Left lobe of liver (tissue), 2 donors: ENCODE measurements around the gene NTRK3. TPM values are rescaled to one million over a fixed set of nuclear protein-coding genes. Genes with fewer than 3 reads are reported as not detected.
"Not testable (repeated sequence)": the region's sequence is repeated elsewhere in the genome, so short reads cannot be mapped to it uniquely, and the experiment has no call there.

ENCODE experiments used
- ATAC-seq: fragments of 200-7000 bp; cut with Tn5 transposase; one replicate; pipeline ENCODE4 v1.9.1; 2020; ENCODE audit warnings: mild to moderate bottlenecking, moderate library complexity
- DNase-seq: peaks from one replicate; pipeline ENCODE4 v3.0.0-alpha.2; 2020; ENCODE audit warnings: low spot score
- total RNA-seq: library from RNA; stranded (reverse); gene quantifications from one replicate; pipeline ENCODE4 v1.2.1, GENCODE V29; 2021
- donor health status: DM: no; HTN: no; CAD: no; lungs with moderate emphysema.
- donor health status: DM: no; HTN: yes; CAD: no.

The NTRK3 gene
- total RNA-seq, 1 donor from 2014 or later: 0.38 TPM

- ATAC-seq (no peak), DNase-seq (no peak)
These were observed 405.6 kb downstream of the NTRK3 start for GRCh38 chr15:87850916-87851315.

- ATAC-seq: no peak
- DNase-seq: no peak
These were observed 407.4 kb downstream of the NTRK3 start for GRCh38 chr15:87849181-87849580.

GRCh38 chr15:87848012-87848411, 408.5 kb downstream of the NTRK3 start:
- DNase-seq: no peak

GRCh38 chr15:87846746-87847145, 409.8 kb downstream of the NTRK3 start:
- no peak for DNase-seq
- no peak for ATAC-seq

More at GRCh38 chr15:87848012-87848411, 408.5 kb downstream of the NTRK3 start:
- no peak for ATAC-seq

- DNase-seq (no peak), ATAC-seq (no peak)
These were observed 413.2 kb downstream of the NTRK3 start for GRCh38 chr15:87843312-87843711.

GRCh38 chr15:87841426-87841998, 415.0 kb downstream of the NTRK3 start:
- ATAC-seq: no peak
- no peak for DNase-seq

GRCh38 chr15:87835830-87836229, 420.7 kb downstream of the NTRK3 start:
- ATAC-seq, DNase-seq: not testable (repeated sequence)

- not testable (repeated sequence) for ATAC-seq, DNase-seq
These were observed 423.2 kb downstream of the NTRK3 start for GRCh38 chr15:87833333-87833732.

GRCh38 chr15:87829332-87830050, 427.0 kb downstream of the NTRK3 start:
- ATAC-seq: no peak
- no peak for DNase-seq

- ATAC-seq: no peak
- no peak for DNase-seq
These were observed 427.9 kb downstream of the NTRK3 start for GRCh38 chr15:87828608-87829007.

GRCh38 chr15:87827131-87827530, 429.4 kb downstream of the NTRK3 start:
- no peak for DNase-seq
- ATAC-seq: no peak

GRCh38 chr15:87826119-87826747, 430.3 kb downstream of the NTRK3 start:
- DNase-seq: no peak
- no peak for ATAC-seq

GRCh38 chr15:87818756-87819155, 437.8 kb downstream of the NTRK3 start:
- ATAC-seq (no peak), DNase-seq (no peak)

- no peak for ATAC-seq
- no peak for DNase-seq
These were observed 439.0 kb downstream of the NTRK3 start for GRCh38 chr15:87817553-87817952.

GRCh38 chr15:87816811-87817210, 439.7 kb downstream of the NTRK3 start:
- DNase-seq (no peak), ATAC-seq (no peak)

- ATAC-seq: no peak
- no peak for DNase-seq
These were observed 440.5 kb downstream of the NTRK3 start for GRCh38 chr15:87816016-87816415.

Other genes starting within 250 kb of the NTRK3 start
- 35.1 TPM for gene MRPL46, start 210.6 kb upstream of the NTRK3 start, total RNA-seq
- gene MRPS11, start 211.0 kb upstream of the NTRK3 start, total RNA-seq: 34.5 TPM